ENCODE results near the gene GIMAP8.

The GIMAP8 gene

GRCh38 chr7:150450491-150451001 lies at the start of gene GIMAP8:
TSS of gene GIMAP8 (plus strand) at chr7:150450630. CDS start at chr7:150466699, 16,069 bp downstream.
- H3K36me3 ChIP-seq (ENCODE audit: control insufficient read depth in 5 of 5, insufficient read depth in 5 of 5, low read length in 5 of 5) = no peaks in the 10 kb centered on the region
- H3K4me1 ChIP-seq (ENCODE audit: control insufficient read depth in 5 of 5, insufficient read depth in 5 of 5, low read length in 5 of 5) = peaks cover 5 to 64% (median 27%) of the 10 kb centered on the region in 5 donors
- no peaks in the 10 kb centered on the region for H3K9me3 ChIP-seq (ENCODE audit: control insufficient read depth in 5 of 5, low read length in 5 of 5)
- H3K9ac ChIP-seq (ENCODE audit: low read length in 5 of 5) = peak within 1 kb of the TSS in 4 of 5 donors; percentile 27 to 72 (median 54)
- peak within 1 kb of the TSS; percentile 39 to 90 (median 85) for H3K4me3 ChIP-seq (ENCODE audit: low read depth in 1 of 5, low read length in 5 of 5)
- H3K27me3 ChIP-seq (ENCODE audit: control insufficient read depth in 5 of 5, insufficient read depth in 4 of 5, low read length in 5 of 5) = peaks cover 0 to 14% (median 11%) of the 10 kb centered on the region in 5 donors
- H3K27ac ChIP-seq (ENCODE audit: low read depth, low read length) = peak within 1 kb of the TSS; percentile 76

DNA sequence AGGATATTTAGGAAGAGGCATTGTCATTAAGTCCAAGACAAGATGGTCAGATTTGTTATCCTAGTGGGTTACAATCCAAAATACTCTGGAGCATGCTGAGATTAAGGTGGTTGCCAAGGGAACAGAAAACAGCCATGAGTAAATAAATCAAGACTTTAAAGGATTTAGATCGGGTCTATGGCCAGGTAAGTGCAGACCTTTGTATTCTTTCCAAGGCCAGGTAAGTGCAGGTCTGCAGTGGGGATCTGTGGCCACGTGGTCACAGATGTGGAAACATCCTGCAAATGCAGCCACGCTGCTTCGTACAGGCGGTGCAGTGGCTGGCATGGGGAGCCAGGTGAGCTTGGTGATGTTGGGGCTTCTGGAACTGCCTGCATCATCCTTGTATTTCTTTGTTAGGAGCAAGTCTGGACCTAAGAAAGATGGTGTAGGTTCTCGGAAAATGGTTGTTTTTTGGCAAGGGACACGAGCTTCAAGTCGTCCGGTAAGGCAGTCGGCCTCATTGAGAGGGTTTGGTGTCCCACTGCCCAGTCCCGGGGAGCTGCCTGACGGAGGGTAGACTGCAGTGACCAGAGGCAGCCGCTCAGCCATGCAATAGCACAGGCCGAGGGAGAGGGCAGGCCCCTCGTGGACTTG lies 49.5 kb upstream of the GIMAP8 start:
- Histone ChIP-seq H3K4me3 (ENCODE audit: low read depth in 1 of 5, low read length in 5 of 5) (no peak overlapping the region), H3K4me1 (ENCODE audit: control insufficient read depth in 5 of 5, insufficient read depth in 5 of 5, low read length in 5 of 5) (peaks cover 0 to 18% (median 14%) of the 10 kb centered on the region in 5 donors), H3K9me3 (ENCODE audit: control insufficient read depth in 5 of 5, low read length in 5 of 5) (no peaks in the 10 kb centered on the region), H3K36me3 (ENCODE audit: control insufficient read depth in 5 of 5, insufficient read depth in 5 of 5, low read length in 5 of 5) (peaks cover 0 to 26% (median 13%) of the 10 kb centered on the region in 5 donors), H3K27ac (ENCODE audit: low read depth, low read length) (no peak overlapping the region), H3K9ac (ENCODE audit: low read length in 5 of 5) (no peak overlapping the region), H3K27me3 (ENCODE audit: control insufficient read depth in 5 of 5, insufficient read depth in 4 of 5, low read length in 5 of 5) (no peaks in the 10 kb centered on the region)

- no peaks in the 10 kb centered on the region for H3K9me3 ChIP-seq (ENCODE audit: control insufficient read depth in 5 of 5, low read length in 5 of 5)
- H3K27ac ChIP-seq (ENCODE audit: low read depth, low read length) = no peak overlapping the region
- peak overlapping the region in 1 of 5 donors; percentile 6 for H3K9ac ChIP-seq (ENCODE audit: low read length in 5 of 5)
- peaks cover 4 to 23% (median 19%) of the 10 kb centered on the region in 5 donors for H3K4me1 ChIP-seq (ENCODE audit: control insufficient read depth in 5 of 5, insufficient read depth in 5 of 5, low read length in 5 of 5)
- no peak overlapping the region for H3K4me3 ChIP-seq (ENCODE audit: low read depth in 1 of 5, low read length in 5 of 5)
- H3K36me3 ChIP-seq (ENCODE audit: control insufficient read depth in 5 of 5, insufficient read depth in 5 of 5, low read length in 5 of 5) = peaks cover 0 to 23% (median 13%) of the 10 kb centered on the region in 5 donors
- H3K27me3 ChIP-seq (ENCODE audit: control insufficient read depth in 5 of 5, insufficient read depth in 4 of 5, low read length in 5 of 5) = no peaks in the 10 kb centered on the region
Observed at GRCh38 chr7:150401424-150401790, 49.0 kb upstream of the GIMAP8 start.

DNA sequence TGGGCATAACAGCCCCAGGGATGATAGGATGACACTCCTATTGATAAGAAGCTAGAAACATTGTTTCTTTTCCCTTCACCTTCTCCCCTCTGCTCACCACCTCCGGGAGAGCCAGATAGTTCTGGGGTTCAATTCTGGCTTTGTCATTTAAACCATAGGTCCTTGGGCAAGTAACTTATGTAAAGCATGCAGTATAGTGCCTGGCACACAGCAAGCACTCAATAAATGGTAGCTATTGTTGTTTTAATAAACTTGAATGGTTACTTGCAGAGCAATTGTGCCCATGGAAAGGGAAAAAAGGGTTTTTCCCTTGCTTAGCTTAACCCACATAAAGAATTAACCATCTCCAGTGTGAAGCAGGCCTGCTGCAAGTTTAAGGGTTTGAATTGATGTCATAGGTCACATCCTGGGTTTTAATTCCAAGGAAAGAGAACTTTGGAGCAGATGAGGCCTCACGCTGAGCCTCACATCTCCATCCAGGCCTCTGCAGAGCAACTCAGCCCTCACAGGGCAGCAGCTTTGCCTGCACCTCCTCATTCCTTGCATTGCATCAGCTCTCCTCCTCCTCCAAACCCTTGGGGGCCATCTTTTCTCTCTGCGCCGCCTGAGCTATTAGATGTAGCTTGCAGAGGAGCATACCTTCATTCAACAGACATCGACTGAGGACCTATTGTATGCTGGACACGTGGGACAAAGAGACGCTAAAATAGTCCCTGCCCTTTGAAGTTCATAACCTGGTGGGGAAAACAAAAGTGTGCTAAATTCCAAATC lies 48.4 kb upstream of the GIMAP8 start:
- Histone ChIP-seq H3K27me3 (ENCODE audit: control insufficient read depth in 5 of 5, insufficient read depth in 4 of 5, low read length in 5 of 5) (no peaks in the 10 kb centered on the region), H3K27ac (ENCODE audit: low read depth, low read length) (no peak overlapping the region), H3K9me3 (ENCODE audit: control insufficient read depth in 5 of 5, low read length in 5 of 5) (no peaks in the 10 kb centered on the region), H3K9ac (ENCODE audit: low read length in 5 of 5) (peak overlapping the region in 1 of 5 donors; percentile 6), H3K4me3 (ENCODE audit: low read depth in 1 of 5, low read length in 5 of 5) (no peak overlapping the region), H3K36me3 (ENCODE audit: control insufficient read depth in 5 of 5, insufficient read depth in 5 of 5, low read length in 5 of 5) (peaks cover 0 to 18% (median 9%) of the 10 kb centered on the region in 5 donors), H3K4me1 (ENCODE audit: control insufficient read depth in 5 of 5, insufficient read depth in 5 of 5, low read length in 5 of 5) (peaks cover 8 to 30% (median 25%) of the 10 kb centered on the region in 5 donors)

DNA sequence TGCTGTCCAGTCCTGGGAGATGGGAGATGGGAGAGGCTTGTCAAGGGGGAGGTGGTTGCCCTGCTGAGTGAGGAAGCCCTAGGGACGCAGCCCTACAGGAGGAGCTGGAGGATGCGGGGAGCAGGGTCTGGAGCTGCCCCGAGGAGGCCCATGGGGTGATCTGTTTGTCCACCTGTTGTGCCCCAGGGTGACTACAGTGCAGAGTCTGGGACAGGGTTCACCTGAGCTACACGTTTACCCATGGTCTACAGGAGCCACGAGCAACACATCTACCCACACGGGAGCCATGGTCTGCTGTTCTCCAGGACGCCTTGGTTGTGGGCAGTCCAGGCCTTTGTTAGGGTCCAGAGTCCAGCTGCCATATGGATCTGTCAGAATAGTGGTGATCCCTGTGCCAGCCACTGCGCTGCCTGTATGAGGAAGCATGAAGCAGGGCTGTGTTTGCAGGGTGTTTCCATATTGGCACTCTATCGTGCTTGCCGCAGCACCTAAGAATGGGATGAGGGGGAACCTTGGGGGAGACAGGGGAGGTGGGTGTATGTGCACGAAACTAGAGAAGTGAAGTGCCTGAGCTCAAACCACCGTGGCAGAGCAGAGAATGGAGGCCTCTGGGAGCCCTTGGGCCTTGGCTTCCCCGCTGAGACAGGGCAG lies 47.6 kb upstream of the GIMAP8 start:
- Histone ChIP-seq H3K4me1 (ENCODE audit: control insufficient read depth in 5 of 5, insufficient read depth in 5 of 5, low read length in 5 of 5) (peaks cover 8 to 32% (median 28%) of the 10 kb centered on the region in 5 donors), H3K9ac (ENCODE audit: low read length in 5 of 5) (no peak overlapping the region), H3K27ac (ENCODE audit: low read depth, low read length) (no peak overlapping the region), H3K27me3 (ENCODE audit: control insufficient read depth in 5 of 5, insufficient read depth in 4 of 5, low read length in 5 of 5) (no peaks in the 10 kb centered on the region), H3K36me3 (ENCODE audit: control insufficient read depth in 5 of 5, insufficient read depth in 5 of 5, low read length in 5 of 5) (peaks cover 0 to 13% (median 9%) of the 10 kb centered on the region in 5 donors), H3K4me3 (ENCODE audit: low read depth in 1 of 5, low read length in 5 of 5) (no peak overlapping the region), H3K9me3 (ENCODE audit: control insufficient read depth in 5 of 5, low read length in 5 of 5) (no peaks in the 10 kb centered on the region)

DNA sequence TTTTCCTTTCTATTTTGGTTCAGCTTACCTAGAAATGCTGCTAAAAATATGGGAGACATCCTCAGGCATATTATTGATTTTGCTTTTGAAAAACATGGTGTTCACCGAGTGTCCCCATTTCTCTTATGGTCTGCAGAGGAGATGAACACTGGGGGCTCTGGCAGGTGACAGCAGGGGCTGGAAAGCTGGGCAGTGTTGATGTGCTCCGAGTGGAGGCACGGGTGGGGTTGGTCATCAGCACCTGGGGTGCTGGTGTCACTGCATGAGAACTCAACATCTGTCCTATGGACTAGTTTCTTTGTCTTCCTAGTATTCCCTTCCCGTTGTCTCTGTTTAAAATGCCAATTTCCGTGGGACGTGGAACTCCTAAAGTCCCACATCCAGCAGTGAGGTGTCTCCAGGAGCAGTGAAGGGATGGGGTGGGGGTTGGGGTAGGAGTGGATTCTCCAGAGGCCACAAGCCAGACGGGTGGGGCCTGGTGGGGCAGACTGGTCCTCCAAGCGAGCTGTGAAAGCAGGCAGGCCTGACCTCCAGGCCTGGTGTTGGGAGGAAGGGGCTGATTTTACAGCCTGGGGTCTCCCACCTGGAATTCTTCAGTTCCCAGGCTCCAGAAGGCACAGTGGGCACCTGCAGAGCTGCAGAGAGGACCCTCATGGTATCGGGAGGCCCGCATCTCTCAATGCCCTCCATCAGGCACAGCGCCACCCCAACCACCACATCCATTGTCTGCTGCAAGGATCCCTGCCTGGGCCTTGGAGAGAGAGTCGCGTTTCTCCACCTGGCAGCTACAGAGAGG lies 46.9 kb upstream of the GIMAP8 start:
- H3K9me3 ChIP-seq (ENCODE audit: control insufficient read depth in 5 of 5, low read length in 5 of 5) = no peaks in the 10 kb centered on the region
- H3K4me3 ChIP-seq (ENCODE audit: low read depth in 1 of 5, low read length in 5 of 5) = peak overlapping the region in 2 of 5 donors; percentile 79 to 81
- peak overlapping the region in 4 of 5 donors; percentile 49 to 93 (median 86) for H3K9ac ChIP-seq (ENCODE audit: low read length in 5 of 5)
- no peaks in the 10 kb centered on the region for H3K27me3 ChIP-seq (ENCODE audit: control insufficient read depth in 5 of 5, insufficient read depth in 4 of 5, low read length in 5 of 5)
- H3K4me1 ChIP-seq (ENCODE audit: control insufficient read depth in 5 of 5, insufficient read depth in 5 of 5, low read length in 5 of 5) = peaks cover 8 to 32% (median 28%) of the 10 kb centered on the region in 5 donors
- H3K36me3 ChIP-seq (ENCODE audit: control insufficient read depth in 5 of 5, insufficient read depth in 5 of 5, low read length in 5 of 5) = peaks cover 0 to 10% (median 6%) of the 10 kb centered on the region in 5 donors
- peak overlapping the region; percentile 91 for H3K27ac ChIP-seq (ENCODE audit: low read depth, low read length)

- H3K9ac ChIP-seq (ENCODE audit: low read length in 5 of 5) = peak overlapping the region; percentile 49 to 98 (median 90)
- no peaks in the 10 kb centered on the region for H3K9me3 ChIP-seq (ENCODE audit: control insufficient read depth in 5 of 5, low read length in 5 of 5)
- peak overlapping the region; percentile 91 for H3K27ac ChIP-seq (ENCODE audit: low read depth, low read length)
- peak overlapping the region; percentile 71 to 81 (median 79) for H3K4me3 ChIP-seq (ENCODE audit: low read depth in 1 of 5, low read length in 5 of 5)
- peaks cover 0 to 6% (median 3%) of the 10 kb centered on the region in 5 donors for H3K36me3 ChIP-seq (ENCODE audit: control insufficient read depth in 5 of 5, insufficient read depth in 5 of 5, low read length in 5 of 5)
- H3K27me3 ChIP-seq (ENCODE audit: control insufficient read depth in 5 of 5, insufficient read depth in 4 of 5, low read length in 5 of 5) = no peaks in the 10 kb centered on the region
- H3K4me1 ChIP-seq (ENCODE audit: control insufficient read depth in 5 of 5, insufficient read depth in 5 of 5, low read length in 5 of 5) = peaks cover 8 to 32% (median 28%) of the 10 kb centered on the region in 5 donors
Observed at GRCh38 chr7:150404172-150404804, 46.1 kb upstream of the GIMAP8 start.

DNA sequence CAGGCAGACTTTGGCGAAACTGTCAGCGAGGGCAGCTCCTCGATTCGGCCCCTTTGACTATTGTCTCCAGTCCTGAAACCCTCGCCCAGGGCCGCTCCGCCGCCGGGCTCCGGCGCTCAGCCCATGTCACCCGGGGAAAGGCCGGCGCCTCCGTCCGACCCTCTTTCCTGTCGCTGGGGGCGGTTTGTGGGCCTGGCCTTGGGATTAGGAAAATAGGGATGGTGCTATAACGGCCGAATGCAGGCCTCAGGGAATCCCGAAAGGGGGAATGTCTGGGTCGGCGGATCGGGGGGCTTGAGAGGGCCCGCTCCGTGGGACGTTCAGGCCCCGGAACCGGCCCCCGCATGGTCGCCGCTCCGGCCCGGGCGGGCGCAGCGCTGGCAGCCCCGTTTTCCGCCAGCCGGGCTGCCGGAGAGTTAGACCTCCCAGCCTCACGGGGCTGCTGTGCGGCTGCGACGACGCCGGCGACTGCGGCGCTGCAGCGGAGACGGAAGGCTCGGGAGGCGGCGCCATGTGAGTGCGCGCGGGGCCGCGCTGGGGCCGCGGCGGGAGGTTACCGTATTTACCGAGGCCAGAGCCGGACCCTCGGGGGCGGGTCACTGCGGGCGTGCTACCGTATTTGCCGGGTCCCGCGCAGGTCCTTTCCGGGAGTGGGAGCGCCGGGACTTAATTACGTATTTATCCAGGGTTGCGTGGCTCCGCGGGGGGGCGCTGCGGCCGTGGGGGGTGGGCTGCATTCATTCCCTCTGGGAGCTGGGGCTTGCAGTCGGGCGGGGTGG lies 45.4 kb upstream of the GIMAP8 start:
- peaks cover 8 to 32% (median 28%) of the 10 kb centered on the region in 5 donors for H3K4me1 ChIP-seq (ENCODE audit: control insufficient read depth in 5 of 5, insufficient read depth in 5 of 5, low read length in 5 of 5)
- peaks cover 0 to 11% (median 3%) of the 10 kb centered on the region in 5 donors for H3K36me3 ChIP-seq (ENCODE audit: control insufficient read depth in 5 of 5, insufficient read depth in 5 of 5, low read length in 5 of 5)
- no peaks in the 10 kb centered on the region for H3K27me3 ChIP-seq (ENCODE audit: control insufficient read depth in 5 of 5, insufficient read depth in 4 of 5, low read length in 5 of 5)
- peak overlapping the region; percentile 91 for H3K27ac ChIP-seq (ENCODE audit: low read depth, low read length)
- H3K4me3 ChIP-seq (ENCODE audit: low read depth in 1 of 5, low read length in 5 of 5) = peak overlapping the region; percentile 78 to 81 (median 79)
- H3K9ac ChIP-seq (ENCODE audit: low read length in 5 of 5) = peak overlapping the region; percentile 49 to 98 (median 90)
- H3K9me3 ChIP-seq (ENCODE audit: control insufficient read depth in 5 of 5, low read length in 5 of 5) = no peaks in the 10 kb centered on the region

All from subcutaneous abdominal adipose tissue (tissue), 5 donors.